ENCODE results near the gene KIF16B.

KIF16B gene

GRCh38 chr20:16533502-16533901 lies 39.7 kb downstream of the KIF16B start (continued):
- no peak for TF ChIP-seq CSRNP3 (CRISPR knock-in tag; IDR thresholded peaks at IDR 0.05)
- TF ChIP-seq BACH2 (CRISPR knock-in tag; IDR thresholded peaks at IDR 0.05; ENCODE audit: borderline replicate concordance) = no peak
- TF ChIP-seq ISL1 (CRISPR knock-in tag; IDR thresholded peaks at IDR 0.05) = no peak

GRCh38 chr20:16531485-16531884 lies 41.8 kb downstream of the KIF16B start:
- ATAC-seq = no peak

GRCh38 chr20:16530201-16530681 lies 43.0 kb downstream of the KIF16B start:
- ATAC-seq = no peak
- TF ChIP-seq CSRNP3 (CRISPR knock-in tag; IDR thresholded peaks at IDR 0.05) (no peak), PATZ1 (CRISPR knock-in tag; IDR thresholded peaks at IDR 0.05; ENCODE audit: borderline replicate concordance) (no peak), TOX (CRISPR knock-in tag; IDR thresholded peaks at IDR 0.05; ENCODE audit: borderline replicate concordance) (no peak), ZFP30 (CRISPR knock-in tag; IDR thresholded peaks at IDR 0.05) (no peak), BACH2 (CRISPR knock-in tag; IDR thresholded peaks at IDR 0.05; ENCODE audit: borderline replicate concordance) (no peak), ISL1 (CRISPR knock-in tag; IDR thresholded peaks at IDR 0.05) (no peak), TSHZ2 (CRISPR knock-in tag; IDR thresholded peaks at IDR 0.05) (no peak)

More at GRCh38 chr20:16531485-16531884, 41.8 kb downstream of the KIF16B start:
- TF ChIP-seq CSDC2 (CRISPR knock-in tag; IDR thresholded peaks at IDR 0.05) (no peak), CSRNP3 (CRISPR knock-in tag; IDR thresholded peaks at IDR 0.05) (no peak), ZNF8 (CRISPR knock-in tag; IDR thresholded peaks at IDR 0.05) (no peak)

- no peak for ATAC-seq
- TF ChIP-seq TSHZ2 (CRISPR knock-in tag; IDR thresholded peaks at IDR 0.05) = no peak
- TF ChIP-seq CREB5 (CRISPR knock-in tag; IDR thresholded peaks at IDR 0.05; ENCODE audit: low read depth) = no peak
- TF ChIP-seq ZNF8 (CRISPR knock-in tag; IDR thresholded peaks at IDR 0.05) = no peak
- no peak for TF ChIP-seq ZNF70 (CRISPR knock-in tag; IDR thresholded peaks at IDR 0.05)
- no peak for TF ChIP-seq CSRNP3 (CRISPR knock-in tag; IDR thresholded peaks at IDR 0.05)
- no peak for TF ChIP-seq RARB (CRISPR knock-in tag; IDR thresholded peaks at IDR 0.05)
- no peak for TF ChIP-seq ESRRG (CRISPR knock-in tag; IDR thresholded peaks at IDR 0.05)
- TF ChIP-seq OSR1 (CRISPR knock-in tag; IDR thresholded peaks at IDR 0.05) = no peak
- TF ChIP-seq ISL1 (CRISPR knock-in tag; IDR thresholded peaks at IDR 0.05) = no peak
- no peak for TF ChIP-seq PATZ1 (CRISPR knock-in tag; IDR thresholded peaks at IDR 0.05; ENCODE audit: borderline replicate concordance)
- TF ChIP-seq SNAI2 (CRISPR knock-in tag; IDR thresholded peaks at IDR 0.05) = no peak
- TF ChIP-seq TCF4 (CRISPR knock-in tag; IDR thresholded peaks at IDR 0.05; ENCODE audit: borderline replicate concordance) = no peak
- no peak for TF ChIP-seq TOX (CRISPR knock-in tag; IDR thresholded peaks at IDR 0.05; ENCODE audit: borderline replicate concordance)
- TF ChIP-seq ZFP3 (CRISPR knock-in tag; IDR thresholded peaks at IDR 0.05) = no peak
Measured at GRCh38 chr20:16528078-16528477, 45.2 kb downstream of the KIF16B start.

Data from SK-N-SH treated with all-trans-retinoic acid at 6 μM for 48 hours (cell line).